Left colon (tissue), 2 donors: Measurements from ENCODE around the gene TRABD2A. TPM values are rescaled to one million over a fixed set of nuclear protein-coding genes. Genes with fewer than 3 reads are reported as not detected.
A peak's percentile ranks its signal among the peaks of the same experiment; 100 is the strongest.

ENCODE experiments used
- ATAC-seq: fragments of 200-7000 bp; cut with Tn5 transposase; one replicate; pipeline ENCODE4 v1.9.1; 2020; ENCODE audit warnings: mild to moderate bottlenecking, moderate library complexity
- DNase-seq, 2 donors: peaks; one replicate each; pipeline ENCODE4 v3.0.0-alpha.2; 2020
- intact Hi-C, 2 donors: fragments of 100-400 bp; cut with DNase I in 1 of 2; cut with micrococcal nuclease in 1 of 2; formaldehyde crosslinking; loops; one replicate each; pipeline versions ENCODE4 v1.11.2 to v1.14.0; 2022; cut with DNase I, micrococcal nuclease
- total RNA-seq, 2 donors: library from RNA; stranded (reverse); fragmentation: NEBNext Ultra II Directional; extraction: Animal tissue kit (Norgen Biotek cat#: 25700); gene quantifications; one replicate each; pipeline ENCODE4 v1.2.1, GENCODE V29; 2021
- donor health status: DM: no; HTN: no; CAD: no.
- donor health status: DM: yes; HTN: yes; CAD: no.

TRABD2A gene
- total RNA-seq, 2 donors from 2014 or later, result 89.8 to 101 TPM

GRCh38 chr2:84838434-84839145 is 42.3 kb downstream of the TRABD2A start:
- intact Hi-C loops, result no loop called here
- ATAC-seq (no peak), DNase-seq (no peak)

GRCh38 chr2:84836215-84836614 is 44.7 kb downstream of the TRABD2A start:
- intact Hi-C loops, result no loop called here
- ATAC-seq (no peak), DNase-seq (no peak)

DNA sequence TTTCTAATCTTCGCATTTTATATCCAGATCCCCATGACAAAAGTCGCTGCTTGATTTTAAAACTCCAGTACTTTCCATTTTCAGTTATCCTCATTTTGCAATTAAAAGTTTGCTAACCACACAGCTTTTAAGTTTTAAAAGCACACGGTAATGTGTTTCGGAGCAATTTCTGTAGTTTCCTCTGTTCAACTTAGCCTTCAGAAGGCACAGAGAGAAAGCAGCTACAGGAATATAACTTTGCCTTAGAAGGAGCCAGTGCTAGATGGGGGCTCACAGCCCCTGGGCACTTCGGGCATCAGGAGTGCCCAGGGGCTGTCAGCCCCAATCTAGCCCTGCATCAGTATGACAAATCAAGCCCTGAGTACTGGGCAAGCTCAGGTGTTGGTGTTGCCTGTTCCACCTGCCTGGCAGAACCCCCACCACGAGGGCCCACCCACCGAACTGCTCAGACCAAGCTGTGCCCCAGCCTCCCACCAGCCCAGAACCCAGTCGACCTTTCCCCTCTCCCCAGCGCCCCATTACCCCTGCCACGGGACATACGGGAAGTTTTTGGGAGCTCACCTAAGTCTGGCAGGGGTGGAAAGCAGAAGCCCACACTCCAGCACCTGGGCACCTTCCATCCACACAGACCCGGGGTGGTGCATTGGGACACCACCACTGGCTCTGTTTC is 47.3 kb downstream of the TRABD2A start:
- intact Hi-C loops, result no loop called here
- ATAC-seq (no peak), DNase-seq (no peak)

DNA sequence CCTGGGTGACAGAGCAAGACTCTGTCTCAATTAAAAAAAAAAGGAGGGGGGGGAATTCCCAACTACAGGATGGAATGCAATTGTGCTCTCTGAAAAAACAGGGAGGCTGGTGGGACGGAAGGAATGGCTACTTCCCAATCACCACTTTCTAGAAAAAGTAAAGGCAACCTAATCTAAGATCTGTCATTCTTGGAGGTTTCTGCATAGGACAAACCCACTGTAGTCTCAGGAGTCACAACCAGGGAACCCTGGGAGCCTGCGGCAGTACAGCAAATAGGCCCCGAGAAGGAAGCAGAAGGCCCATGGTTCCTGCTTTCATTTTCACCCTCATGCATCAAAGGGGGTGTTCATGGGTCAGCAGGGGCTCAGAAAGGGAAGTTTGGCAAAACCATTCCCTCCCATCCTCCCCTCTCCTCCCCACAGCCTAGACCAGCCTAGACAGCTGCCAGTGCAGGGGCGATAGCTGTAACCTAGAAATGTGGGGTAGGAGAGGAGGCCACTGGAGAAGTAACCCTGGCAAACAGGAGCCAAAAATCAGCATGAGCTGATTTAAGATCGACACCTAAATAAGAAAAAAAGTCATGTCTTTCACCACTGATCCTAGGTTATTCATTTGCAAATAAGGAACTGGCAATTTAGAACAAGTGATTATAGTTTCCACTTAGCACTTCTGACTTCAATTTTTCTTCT is 48.0 kb downstream of the TRABD2A start:
- ATAC-seq (peak; percentile 26), DNase-seq (peak in 1 of 2 donors; percentile 33)
- intact Hi-C loops, result no loop called here

GRCh38 chr2:84830758-84831500 is 50.0 kb downstream of the TRABD2A start:
- ATAC-seq (no peak), DNase-seq (no peak)

GRCh38 chr2:84830095-84830494 is 50.8 kb downstream of the TRABD2A start:
- ATAC-seq (no peak), DNase-seq (peak in 1 of 2 donors; percentile 35)
- intact Hi-C loops, result no loop called here

More at GRCh38 chr2:84830758-84831500, 50.0 kb downstream of the TRABD2A start:
- intact Hi-C loops, result no loop called here

DNA sequence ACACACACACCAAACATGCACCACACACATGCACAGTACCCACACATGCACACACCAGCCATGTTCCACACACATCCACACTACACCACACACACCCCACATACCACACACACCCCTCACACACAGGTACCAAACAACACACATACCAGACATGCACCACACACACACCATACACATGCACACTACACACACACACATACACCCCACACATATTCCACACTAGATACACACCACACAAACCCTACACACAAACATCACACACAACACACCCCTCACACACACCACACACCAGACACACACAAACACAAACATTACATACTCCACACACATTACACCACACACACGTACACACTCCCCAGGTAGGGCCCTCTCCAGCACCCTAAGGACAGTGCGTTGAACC is 51.2 kb downstream of the TRABD2A start:
- intact Hi-C loops, result no loop called here
- no peak for ATAC-seq
- DNase-seq, result no peak

DNA sequence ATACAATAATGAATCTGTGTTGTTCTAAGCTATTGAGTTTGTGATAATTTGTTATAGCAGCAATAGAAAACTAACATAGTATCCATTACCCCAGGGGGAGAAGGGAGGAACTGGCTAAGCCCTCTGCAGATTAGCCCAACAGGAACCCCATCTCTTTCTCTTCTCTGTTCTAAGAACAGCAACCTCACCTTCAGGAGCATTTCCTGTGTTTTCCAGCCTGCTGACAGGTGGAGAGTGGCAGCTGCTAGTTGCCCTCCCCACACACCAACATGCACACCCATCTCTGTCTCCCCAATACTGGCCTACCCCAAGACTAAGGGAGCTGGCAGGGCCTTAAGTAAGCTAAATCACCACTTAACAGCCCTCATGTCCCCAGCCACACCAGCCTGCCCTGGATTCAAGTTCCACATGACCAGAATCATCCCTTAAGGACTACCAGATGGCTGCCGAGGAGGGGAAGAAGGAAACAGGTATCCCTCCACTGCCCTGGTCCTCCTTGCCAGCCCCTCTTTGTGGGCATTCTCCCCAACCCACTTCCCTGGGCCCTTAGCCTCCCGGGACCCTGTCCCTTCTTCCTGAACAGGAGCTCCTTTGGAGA is 52.8 kb downstream of the TRABD2A start:
- DNase-seq (no peak), ATAC-seq (no peak)
- intact Hi-C loops, result no loop called here

DNA sequence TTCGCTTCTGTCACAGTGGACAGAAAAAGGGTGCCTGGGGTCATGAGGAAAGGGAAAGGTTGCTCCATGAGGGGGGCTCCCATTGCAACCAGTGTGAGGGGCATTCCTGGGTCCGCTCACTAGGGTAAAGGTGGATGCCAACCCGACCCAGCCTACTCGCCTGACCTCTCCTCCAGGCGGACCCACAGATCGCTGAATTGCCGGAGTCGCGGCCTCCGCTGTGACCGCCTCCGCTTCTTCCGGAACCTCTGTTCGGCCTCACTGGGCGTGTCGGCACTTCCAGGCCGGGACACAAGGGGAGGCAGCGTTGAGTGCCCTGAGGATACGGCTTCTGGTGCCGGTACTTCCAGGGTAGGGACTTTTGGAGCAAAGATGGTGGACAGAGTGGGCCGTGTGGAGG is 57.1 kb downstream of the TRABD2A start:
- DNase-seq (no peak), ATAC-seq (no peak)
- intact Hi-C loops, result no loop called here

DNA sequence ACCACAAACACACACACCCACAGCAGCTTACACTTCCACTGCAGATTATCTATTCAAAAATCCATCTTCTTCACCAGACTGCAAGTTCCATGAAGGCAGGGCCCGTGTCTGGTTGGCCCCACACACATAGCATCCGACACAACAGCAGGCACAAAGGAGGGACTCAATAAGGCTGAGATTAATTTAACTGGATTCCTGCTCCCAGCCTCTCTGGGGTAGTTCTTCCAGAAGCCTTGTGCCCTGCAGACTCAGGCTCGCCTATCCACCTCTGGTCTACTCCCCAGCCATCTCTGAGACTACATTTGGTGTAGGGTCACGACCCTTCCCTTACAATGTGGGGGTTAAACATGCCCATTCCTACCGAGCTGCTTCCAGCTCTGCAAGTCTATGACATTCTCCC is 57.7 kb downstream of the TRABD2A start:
- ATAC-seq (no peak), DNase-seq (no peak)
- intact Hi-C loops, result no loop called here

- ATAC-seq, result no peak
These were observed 59.1 kb downstream of the TRABD2A start for GRCh38 chr2:84821806-84822205.

GRCh38 chr2:84817239-84817655 is 63.6 kb downstream of the TRABD2A start:
- intact Hi-C loops, result no loop called here
- ATAC-seq, result no peak
- no peak for DNase-seq

More at GRCh38 chr2:84821806-84822205, 59.1 kb downstream of the TRABD2A start:
- intact Hi-C loops, result no loop called here
- no peak for DNase-seq

GRCh38 chr2:84816426-84817026 is 64.4 kb downstream of the TRABD2A start:
- no peak for ATAC-seq
- DNase-seq, result no peak
- intact Hi-C loops, result no loop called here

GRCh38 chr2:84815146-84815545 is 65.7 kb downstream of the TRABD2A start:
- ATAC-seq, result no peak

GRCh38 chr2:84811839-84812431 is 68.9 kb downstream of the TRABD2A start:
- ATAC-seq, result no peak
- intact Hi-C loops, result no loop called here
- no peak for DNase-seq

More at GRCh38 chr2:84815146-84815545, 65.7 kb downstream of the TRABD2A start:
- DNase-seq, result no peak
- intact Hi-C loops, result no loop called here

- intact Hi-C loops, result no loop called here
- ATAC-seq, result no peak
- no peak for DNase-seq
These were observed 72.6 kb downstream of the TRABD2A start for GRCh38 chr2:84808279-84808678.

DNA sequence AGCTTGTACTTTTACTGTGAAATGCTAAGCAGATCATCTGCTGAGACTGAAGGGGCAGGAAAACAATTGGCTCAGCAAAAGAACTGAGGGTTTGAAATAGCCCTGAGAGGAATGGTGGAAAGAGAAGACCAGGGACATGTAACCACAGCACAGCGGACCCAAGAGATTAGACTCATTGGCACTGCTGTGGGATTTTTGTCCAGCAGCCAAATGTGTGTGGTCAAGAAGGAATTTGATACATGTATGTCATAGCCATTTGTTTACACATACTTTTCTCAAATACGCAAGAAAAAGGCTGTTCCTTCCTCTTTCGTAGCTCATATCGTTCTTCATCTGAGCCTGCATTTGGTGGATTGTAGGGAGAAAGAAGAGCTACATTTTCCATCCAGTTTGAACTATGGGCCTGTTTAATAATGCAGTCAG is 73.8 kb downstream of the TRABD2A start:
- no peak for DNase-seq

More for the DNA sequence above, 73.8 kb downstream of the TRABD2A start:
- no peak for ATAC-seq
- intact Hi-C loops, result no loop called here
